Activated gamma-delta T cell treated with anti-CD3 and anti-CD28 coated beads, Interleukin-2, amount 50 U/mL, for 16 hours (primary cell): Measurements from ENCODE around the gene RPS6KA2.

Source experiments
- DNase-seq: peaks from one replicate; pipeline ENCODE4 v3.0.0-alpha.2; 2020; ENCODE audit warnings: low read depth

The RPS6KA2 gene

DNA sequence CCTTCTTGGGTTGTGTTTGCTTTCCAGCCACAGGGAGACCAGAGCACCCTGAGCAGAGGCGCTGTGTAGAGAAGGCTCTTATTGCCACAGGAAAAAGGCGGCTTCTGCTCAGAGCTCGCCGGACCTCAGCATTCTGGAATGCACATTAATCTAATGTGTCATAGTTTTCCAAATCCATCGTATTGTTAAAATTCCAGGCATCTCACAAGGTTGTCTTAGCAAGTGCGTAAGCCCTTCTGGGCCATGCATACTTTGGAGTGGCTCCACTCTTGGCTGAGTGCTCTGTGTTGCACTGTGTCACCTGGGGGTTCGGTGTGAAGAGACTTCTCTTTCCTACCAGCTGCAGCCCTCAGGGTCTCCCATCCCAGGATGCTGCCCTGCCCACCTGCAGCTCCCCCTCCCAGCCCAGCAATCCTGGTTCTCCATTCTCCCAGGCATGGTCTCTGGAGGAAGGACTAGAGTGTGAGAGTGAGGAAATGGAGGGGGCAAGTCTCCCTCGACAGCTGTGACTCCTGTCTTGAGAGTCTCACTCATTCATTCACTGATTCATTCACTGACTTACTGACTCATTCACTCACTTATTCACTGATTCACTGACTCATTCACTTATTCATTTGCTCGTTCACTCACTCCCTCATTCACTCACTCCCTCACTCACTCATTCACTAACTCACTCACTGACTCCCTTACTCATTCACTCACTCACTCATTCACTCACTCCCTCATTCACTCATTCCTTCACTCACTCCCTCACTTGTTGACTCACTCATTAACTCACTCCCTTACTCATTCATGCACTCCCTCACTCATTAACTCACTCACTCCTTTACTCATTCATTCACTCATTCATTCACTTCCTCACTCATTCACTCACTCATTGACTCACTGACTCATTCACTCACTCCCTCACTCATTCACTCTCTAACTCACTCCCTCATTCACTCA, 160.6 kb downstream of the RPS6KA2 start:
- no peak for DNase-seq

DNA sequence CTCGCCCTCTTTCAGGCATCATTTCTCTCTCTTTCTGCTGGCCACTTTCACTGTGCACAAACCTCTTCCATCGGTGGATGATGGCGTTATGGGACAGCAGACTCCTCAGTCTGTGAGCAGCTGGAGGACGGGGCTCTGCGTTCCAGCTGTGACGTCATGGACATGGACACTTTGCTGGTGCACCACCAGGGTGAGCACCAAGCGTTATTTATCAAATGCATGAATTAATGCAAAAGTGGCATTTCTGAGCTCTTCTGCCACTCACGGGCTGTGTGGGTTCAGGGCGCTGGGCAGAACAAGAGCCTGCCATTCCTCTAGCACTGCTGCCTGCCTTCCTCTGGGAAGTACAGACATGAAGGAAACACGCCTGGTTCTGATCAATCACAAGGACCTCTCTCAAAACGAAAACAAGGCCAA, 161.4 kb downstream of the RPS6KA2 start:
- no peak for DNase-seq

DNA sequence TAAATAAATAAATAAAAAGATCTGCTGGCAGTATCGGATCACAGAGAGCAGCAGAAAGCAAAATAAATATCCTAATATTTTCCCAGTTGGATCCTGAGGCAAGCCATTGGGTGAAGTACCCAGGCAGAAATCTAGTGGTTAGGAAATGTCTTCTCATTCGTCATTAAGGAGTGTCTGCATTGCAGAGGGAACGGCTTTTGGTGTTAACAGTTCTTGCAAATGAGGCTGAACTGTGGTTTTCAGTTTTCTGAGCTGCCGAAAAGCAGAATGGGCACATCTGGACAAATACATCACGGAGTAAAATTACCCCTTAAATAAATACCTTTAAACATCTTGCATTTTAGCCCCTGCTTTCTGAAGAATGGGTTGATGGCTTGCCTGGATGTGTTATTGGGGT, 162.1 kb downstream of the RPS6KA2 start:
- DNase-seq, result no peak

DNA sequence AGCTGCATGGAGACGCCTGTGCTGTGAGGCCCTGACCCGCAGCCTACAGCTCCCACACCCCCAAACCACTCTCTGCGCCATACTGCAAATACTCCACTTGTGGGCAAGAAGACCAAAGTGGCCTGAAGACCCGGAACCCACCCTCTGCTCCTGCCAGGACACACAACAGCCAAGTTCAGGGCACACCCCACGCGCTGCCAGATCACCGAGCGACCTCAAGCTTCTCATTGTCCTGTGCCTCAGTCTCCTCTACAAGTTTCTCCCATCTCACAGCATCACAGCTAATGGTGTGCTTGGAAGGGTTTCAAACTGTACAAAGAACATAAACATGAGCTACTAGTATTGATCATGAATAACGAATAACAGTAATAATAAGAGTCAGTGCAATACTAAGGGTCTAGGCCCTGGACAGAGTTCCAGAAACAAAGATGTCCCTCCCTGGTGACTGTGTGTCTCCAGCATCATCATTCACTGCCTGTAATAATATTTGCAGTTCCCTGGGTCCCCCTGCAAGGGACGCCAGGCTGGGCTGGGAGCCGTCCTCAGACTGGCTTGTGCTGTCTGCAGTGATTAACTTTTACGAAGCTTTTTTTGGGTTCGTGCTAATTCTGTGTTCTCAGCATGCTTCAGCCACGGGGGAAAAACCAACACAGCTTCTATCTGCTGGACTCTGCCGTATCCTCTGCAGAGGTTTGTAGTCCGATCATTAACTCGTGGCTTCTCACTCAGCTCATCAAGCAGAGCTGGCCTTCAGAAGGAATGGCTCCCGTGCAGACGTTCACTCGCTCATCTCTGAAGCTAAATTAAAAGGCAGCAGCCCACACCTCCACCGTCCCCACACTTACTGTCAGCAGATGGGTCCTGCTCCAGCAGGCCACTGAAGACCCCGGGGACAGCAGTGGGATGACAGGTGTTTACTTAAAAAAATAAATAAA, 162.7 kb downstream of the RPS6KA2 start:
- DNase-seq, result no peak

DNA sequence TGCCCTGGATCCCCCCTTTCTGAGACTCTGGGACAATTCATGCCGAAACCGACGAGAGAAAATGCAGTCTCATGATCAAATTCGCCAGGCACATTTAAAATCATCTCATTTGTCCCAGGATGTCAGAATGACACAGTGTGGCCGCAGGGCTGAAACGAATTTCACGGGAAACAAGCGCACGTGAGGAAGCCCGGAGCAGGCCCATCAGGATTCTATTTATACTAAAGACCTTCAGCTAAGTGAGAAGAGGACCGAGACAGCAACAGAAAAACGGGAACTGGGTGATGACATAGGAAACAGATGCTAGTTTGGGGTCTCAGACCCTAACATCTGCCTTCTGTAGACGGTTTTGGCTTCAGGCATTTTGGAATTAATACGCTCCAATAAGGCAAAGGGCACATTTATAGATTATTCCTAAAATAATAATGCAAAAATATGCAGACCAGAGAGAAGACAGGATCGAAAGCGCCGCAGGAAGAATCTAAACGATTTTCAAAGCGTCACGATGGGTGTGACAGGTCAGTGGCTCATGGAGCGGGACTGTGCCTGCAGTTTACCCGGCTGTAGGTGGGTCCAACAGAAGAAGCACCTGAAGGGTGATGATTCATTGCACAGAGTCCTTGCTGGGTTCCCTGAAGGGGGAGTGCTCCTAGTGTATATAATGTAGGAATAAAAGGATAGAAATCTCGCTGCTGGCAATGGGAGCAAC, 163.5 kb downstream of the RPS6KA2 start:
- no peak for DNase-seq

DNA sequence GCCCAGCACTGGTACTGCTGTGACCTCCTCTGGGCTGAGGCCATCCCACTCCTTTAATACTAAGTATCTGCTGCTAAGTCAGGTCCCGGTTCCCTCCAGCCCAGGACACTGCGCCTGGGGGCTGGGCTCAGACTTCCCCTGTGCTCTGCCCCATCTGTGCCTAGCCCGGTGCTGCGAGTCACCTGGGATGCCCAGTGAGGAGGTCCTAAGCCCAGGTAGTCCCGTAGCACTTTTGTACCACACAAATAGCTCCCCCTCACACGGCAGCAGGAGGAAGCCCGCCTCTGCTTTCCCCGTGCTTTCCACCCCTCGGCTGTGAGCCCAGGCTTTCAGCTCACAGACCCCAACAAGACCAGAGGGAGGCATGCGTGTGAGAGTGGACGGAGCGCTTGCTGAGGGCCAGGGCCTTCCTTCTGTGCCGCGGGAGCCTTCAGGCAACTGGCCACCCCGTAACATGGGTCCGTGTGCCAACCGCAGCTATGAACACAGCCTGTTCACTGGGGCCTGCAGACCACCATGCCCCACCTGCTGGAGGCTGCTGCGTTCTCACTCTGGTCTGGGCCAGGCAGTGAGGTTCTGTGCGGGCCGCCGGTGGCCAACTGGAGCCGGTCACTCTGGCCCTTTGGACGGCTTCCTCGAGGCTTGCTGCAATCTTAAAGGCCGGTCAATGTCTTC, 164.5 kb downstream of the RPS6KA2 start:
- no peak for DNase-seq

DNA sequence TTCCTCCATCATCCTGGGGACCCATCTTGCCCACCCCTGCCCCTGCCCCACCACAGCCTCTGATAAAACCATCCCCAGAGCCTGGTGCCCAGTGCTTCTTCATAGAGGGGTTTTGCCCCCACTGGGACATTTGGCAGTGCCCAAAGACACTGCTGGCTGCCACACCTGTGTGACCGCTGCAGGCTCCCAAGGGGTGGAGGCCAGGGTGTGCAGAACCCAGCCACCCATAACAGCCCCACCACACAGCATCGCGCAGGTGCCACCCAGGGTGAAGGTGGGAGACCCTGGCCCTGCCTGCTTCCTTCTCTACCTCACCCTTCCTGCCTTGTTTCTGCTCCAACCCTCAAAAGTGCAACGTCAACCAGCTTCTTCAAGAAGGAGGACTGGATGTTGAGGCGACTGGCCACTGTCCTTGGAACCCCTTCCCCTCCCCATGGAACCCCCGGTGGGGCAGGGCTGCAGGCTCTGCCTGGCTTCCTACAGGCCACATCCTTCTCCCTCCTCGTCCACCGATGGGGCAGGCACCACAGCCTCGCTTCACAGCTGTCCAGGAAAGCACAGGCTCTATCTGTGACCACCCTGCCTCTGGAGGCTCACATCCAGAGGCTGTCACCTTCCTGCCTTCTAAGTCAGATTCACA, 165.1 kb downstream of the RPS6KA2 start:
- DNase-seq, result no peak

DNA sequence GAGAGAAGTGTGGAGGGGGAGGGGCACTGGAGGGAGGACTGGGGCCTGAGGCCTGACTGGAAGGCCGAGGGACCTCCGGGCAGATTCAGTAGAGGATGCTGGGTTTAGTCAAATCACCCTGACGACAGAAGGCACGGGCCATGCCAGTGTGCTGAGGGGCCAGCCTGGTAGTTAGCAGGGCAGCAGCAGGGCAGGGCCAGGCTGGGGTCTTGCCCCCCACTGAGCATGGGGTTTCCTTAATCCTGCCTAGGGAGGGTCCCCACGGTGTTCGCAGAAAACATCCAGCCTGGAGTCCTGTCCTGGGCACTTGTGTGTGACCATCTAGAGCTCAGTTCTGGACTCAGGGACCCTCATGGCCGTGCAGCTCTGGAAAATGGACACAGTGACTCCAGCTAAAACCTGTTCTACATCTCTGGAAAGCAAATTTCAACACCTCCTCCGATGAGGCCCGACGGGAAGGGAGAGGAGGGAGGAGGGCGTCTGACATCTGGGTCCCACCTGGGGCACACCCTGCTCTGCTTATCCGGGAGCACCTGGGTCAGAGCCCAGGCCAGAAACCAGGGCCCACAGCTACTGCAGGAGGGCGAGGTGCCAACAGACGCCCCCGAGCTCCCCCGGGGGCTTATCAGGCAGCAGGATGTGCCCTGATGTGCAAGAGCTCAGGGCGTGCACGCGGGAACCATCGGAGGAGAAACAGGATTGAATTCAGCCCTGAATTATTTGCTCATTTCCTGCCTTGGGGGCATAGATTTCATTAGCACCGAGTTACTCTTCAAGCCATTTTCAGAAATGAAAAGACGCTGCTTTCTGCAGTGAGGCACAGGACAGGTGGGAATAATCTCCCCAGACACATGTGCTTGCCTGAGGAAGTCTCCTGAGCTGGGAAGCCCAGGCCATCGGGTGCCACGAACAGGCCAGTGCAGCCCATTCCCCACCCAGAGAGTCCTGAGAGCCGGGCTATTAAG, 166.3 kb downstream of the RPS6KA2 start:
- DNase-seq, result no peak

DNA sequence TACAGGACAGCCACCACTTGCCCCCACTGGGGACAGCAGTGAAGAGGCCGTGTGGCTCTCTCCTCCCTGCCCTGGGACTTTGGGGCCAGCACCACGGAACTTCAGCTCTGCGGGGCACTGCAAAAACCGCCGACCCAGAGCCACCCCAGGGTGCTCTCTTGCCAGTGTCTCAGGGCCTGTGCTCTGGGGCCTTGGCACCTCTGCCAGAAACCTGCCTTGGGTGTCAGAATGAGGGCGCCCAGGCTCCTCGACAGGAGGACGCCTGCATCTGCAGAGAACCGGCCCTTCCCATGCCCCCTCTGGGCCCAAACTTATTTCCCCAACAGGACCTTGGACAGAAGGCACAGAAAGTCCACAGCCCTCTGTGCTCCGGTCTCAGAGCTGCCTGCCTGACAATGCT, 167.1 kb downstream of the RPS6KA2 start:
- DNase-seq, result no peak

DNA sequence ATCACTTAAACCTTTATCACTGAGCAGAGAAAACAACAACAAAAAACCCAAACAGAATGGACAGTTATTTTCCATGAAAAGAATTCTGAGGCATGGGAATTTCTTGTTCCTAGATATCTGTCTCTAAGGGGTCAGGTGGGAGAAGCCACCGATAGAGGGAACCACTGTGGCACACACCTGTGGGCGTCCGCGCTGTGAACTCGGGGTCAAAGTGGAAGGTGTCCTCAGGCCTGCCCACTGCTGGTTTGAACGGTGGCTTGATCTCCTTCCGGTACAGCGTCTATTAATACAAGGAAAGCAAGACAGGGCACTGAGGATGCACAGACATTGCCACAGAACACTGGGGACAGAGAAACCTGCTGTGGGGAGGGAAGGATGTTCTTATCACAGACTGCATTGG, 167.8 kb downstream of the RPS6KA2 start:
- no peak for DNase-seq

DNA sequence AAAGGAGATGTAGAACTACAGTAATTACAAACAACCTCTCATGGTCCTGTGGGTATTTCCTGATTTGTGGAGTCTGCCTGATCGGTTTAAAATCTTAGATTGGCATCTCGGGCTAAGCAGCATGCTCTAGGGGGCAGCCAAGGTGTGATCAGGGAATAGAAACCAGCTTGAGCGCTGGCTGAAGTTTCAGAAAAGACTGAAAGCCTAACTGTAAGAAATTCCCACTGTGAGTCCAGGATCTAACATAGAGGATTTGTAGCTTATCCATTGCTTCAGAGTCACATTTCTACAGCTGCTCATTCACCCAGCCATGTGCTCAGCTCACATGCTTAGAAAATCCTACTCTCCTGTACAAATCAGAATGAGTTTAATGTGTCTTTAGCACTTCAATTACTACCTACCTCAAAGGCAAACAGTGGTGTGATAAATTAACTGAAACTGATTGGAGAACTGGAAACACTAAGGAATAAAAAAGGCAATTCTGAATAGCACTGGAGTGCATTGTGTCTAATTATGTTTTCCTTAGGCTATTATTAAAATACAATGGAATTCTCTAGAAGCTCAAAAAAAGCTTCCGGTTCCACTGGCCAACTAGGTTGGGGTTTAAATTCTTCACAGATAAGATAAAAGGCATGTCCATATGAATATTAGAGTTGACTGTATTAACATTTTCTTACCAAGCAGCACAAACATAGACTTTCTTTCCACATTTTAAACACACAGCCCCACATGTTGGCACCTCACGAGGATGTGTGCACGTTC, 170.5 kb downstream of the RPS6KA2 start:
- DNase-seq, result no peak

DNA sequence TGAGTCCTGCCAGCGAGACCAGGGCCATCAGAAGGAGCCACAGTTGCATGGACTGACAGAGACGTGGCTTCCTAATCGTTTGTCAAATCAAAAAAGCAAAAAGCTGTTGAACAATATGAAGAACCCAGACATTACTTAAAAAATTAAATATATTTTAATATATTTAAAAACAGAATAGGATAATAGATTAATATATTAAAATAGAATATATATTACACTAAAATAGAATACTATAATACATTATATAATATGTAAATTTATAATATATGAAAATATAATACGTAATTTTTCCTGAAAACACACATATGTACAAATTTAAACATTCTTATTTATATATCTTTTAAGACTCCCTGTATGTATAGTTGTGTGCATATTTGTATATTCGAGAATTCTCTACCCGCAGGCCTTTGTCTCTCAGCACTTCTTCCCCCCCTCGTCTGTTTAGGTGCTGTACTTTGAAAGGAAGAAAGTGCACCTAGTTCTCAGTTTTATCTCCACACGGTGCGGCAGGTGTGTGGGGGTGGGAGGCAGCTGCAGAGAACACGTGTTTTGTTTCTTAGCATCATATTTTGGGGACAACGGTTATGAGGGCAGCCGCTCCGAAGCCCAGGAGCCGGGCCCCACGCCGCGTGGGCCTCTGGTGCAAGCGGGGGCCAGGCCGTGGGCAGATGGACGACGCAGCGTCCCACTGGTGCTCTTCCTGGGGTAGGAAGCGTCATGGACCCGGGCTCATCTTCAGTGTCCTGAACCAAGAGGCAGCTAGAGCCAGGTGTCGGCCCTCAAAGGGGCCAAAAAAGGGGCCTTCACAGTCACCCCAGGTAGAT, 172.1 kb downstream of the RPS6KA2 start:
- no peak for DNase-seq

DNA sequence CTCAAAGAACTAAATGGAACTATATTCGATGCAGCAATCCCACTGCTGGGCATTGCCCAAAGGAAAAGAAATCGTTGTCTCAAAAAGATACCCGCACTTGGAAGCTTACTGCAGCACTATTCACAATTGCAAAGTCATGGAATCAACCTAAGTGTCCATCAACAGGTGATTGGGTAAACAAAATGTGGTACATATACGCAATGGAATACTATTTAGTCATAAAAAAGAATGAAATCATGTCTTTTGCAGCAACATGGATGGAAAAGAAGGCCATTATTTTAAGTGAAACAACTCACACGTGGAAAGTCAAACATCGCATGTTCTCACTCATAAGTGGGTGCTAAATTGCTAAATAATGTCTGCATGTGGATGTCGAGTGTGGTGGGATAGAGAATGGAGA, 173.4 kb downstream of the RPS6KA2 start:
- no peak for DNase-seq

DNA sequence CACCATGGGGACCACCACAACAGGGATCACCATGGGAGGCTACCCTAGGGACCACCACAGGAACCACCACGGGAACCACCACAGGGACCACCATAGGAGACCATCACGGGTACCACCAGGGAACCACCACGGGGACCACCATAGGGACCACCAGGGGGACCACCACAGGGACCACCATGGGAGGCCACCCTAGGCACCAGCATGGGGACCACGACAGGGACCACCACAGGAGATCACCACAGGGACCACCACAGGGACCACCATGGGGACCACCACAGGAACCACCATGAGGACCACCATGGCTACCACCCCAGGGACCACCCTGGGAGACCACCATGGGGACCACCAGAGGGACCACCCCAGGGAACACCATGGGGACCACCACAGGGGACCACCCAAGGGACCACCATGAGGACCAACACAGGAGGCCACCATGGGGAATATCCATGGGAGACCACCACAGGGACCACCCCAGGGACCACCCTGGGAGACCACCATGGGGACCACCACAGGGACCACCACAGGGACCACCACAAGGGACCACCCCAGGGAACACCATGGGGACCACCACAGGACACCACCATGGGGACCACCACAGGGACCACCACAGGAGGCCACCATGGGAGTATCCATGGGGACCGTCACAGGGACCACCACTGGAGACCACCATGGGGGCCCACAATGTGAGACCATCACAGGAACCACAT, 176.7 kb downstream of the RPS6KA2 start:
- DNase-seq, result no peak

DNA sequence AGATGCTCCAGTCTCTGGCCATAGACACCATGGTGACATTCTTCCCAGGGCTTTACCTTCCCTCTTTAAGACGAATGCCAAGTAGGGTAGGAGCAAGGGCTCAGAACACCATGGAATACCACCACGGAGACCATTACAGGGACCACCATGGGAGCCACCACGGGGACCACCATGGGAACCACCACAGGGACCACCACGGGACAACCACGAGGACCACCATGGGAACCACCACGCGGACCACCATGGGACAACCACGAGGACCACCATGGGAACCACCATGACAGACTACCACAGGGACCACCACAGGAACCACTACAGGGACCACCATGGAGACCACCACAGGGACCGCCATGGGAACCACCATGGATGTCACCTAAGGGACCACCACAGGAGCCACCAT, 177.4 kb downstream of the RPS6KA2 start:
- DNase-seq, result no peak

DNA sequence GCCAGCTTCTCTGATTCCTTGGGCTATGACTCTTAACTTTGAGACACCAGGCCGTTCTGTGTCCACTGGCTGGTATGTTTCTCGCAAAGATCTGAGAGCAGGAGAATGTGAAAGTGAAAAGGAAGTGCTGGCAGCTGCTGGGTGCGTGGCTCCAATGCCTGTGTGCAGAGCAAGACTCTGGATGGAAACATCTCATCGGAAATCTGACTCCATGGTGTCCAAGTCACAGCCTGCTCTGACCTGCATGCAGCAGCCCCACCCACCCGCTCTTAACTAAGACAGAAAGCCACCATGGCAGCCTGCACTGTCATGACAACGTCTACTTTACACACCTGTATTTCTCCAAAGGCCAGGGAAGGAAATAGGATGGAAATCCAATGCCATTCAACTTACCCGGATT, 178.0 kb downstream of the RPS6KA2 start:
- DNase-seq, result no peak

DNA sequence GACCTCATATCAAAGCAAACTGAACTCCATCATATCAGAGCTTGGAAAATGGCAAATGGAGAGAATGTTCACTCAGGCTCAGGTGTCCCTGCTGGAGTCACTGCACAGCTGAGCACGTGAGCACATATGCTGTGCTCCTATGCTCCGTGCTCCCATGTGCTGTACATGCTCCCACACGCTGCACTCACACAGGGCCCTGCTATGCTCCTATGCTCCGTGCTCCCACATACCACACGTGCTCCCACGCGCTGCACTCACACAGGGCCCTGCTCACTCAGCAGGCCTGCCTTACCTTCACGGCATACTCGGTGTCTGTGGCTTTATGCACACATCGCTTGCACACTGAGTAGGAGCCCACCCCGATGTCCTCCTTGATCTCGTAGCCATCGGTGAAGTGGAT, 178.6 kb downstream of the RPS6KA2 start:
- DNase-seq, result no peak
